ENCODE results near the gene MTF1.

Gene MTF1

GRCh38 chr1:37840711-37841110, 18.7 kb downstream of the MTF1 start:
- H3K9me3 ChIP-seq (ENCODE audit: control insufficient read depth in 5 of 5, low read length in 5 of 5) = no peaks in the 10 kb centered on the region
- H3K36me3 ChIP-seq (ENCODE audit: control insufficient read depth in 5 of 5, insufficient read depth in 5 of 5, low read length in 5 of 5) = peaks cover 25 to 48% (median 32%) of the 10 kb centered on the region in 5 donors
- H3K4me1 ChIP-seq (ENCODE audit: control insufficient read depth in 5 of 5, insufficient read depth in 5 of 5, low read length in 5 of 5) = peaks cover 0 to 5% (median 0%) of the 10 kb centered on the region in 5 donors
- H3K27ac ChIP-seq (ENCODE audit: low read depth, low read length) = no peak overlapping the region
- H3K4me3 ChIP-seq (ENCODE audit: low read depth in 1 of 5, low read length in 5 of 5) = no peak overlapping the region
- no peaks in the 10 kb centered on the region for H3K27me3 ChIP-seq (ENCODE audit: control insufficient read depth in 5 of 5, insufficient read depth in 4 of 5, low read length in 5 of 5)
- no peak overlapping the region for H3K9ac ChIP-seq (ENCODE audit: low read length in 5 of 5)

DNA sequence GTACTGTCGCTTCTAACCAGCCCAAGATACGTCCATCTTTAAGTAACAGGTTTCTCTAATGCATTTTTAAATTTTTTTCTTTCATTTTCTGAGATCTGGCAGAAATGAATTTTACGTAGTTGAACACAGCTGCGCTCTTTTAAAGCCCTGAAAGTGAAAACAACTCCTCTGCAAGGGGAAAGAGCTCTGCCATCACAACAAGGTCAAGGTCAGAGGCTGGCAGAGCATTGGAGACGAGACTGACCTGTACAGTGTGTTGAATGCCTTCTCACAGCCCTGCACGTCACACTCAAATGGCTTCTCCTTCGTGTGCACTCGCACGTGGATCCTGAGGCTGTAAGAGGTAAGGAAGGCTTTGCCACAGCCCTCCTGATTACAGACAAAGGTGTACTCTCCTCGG, 19.7 kb downstream of the MTF1 start:
- H3K4me1 ChIP-seq (ENCODE audit: control insufficient read depth in 5 of 5, insufficient read depth in 5 of 5, low read length in 5 of 5) = peaks cover 0 to 5% (median 0%) of the 10 kb centered on the region in 5 donors
- H3K9me3 ChIP-seq (ENCODE audit: control insufficient read depth in 5 of 5, low read length in 5 of 5) = no peaks in the 10 kb centered on the region
- H3K9ac ChIP-seq (ENCODE audit: low read length in 5 of 5) = no peak overlapping the region
- no peak overlapping the region for H3K27ac ChIP-seq (ENCODE audit: low read depth, low read length)
- peaks cover 35 to 58% (median 41%) of the 10 kb centered on the region in 5 donors for H3K36me3 ChIP-seq (ENCODE audit: control insufficient read depth in 5 of 5, insufficient read depth in 5 of 5, low read length in 5 of 5)
- no peak overlapping the region for H3K4me3 ChIP-seq (ENCODE audit: low read depth in 1 of 5, low read length in 5 of 5)
- H3K27me3 ChIP-seq (ENCODE audit: control insufficient read depth in 5 of 5, insufficient read depth in 4 of 5, low read length in 5 of 5) = no peaks in the 10 kb centered on the region

- Histone ChIP-seq H3K4me1 (ENCODE audit: control insufficient read depth in 5 of 5, insufficient read depth in 5 of 5, low read length in 5 of 5) (peaks cover 0 to 5% (median 0%) of the 10 kb centered on the region in 5 donors), H3K9me3 (ENCODE audit: control insufficient read depth in 5 of 5, low read length in 5 of 5) (no peaks in the 10 kb centered on the region), H3K27ac (ENCODE audit: low read depth, low read length) (no peak overlapping the region), H3K36me3 (ENCODE audit: control insufficient read depth in 5 of 5, insufficient read depth in 5 of 5, low read length in 5 of 5) (peaks cover 50 to 82% (median 59%) of the 10 kb centered on the region in 5 donors), H3K9ac (ENCODE audit: low read length in 5 of 5) (no peak overlapping the region), H3K27me3 (ENCODE audit: control insufficient read depth in 5 of 5, insufficient read depth in 4 of 5, low read length in 5 of 5) (no peaks in the 10 kb centered on the region), H3K4me3 (ENCODE audit: low read depth in 1 of 5, low read length in 5 of 5) (no peak overlapping the region)
Measured at GRCh38 chr1:37836788-37837187, 22.6 kb downstream of the MTF1 start.

DNA sequence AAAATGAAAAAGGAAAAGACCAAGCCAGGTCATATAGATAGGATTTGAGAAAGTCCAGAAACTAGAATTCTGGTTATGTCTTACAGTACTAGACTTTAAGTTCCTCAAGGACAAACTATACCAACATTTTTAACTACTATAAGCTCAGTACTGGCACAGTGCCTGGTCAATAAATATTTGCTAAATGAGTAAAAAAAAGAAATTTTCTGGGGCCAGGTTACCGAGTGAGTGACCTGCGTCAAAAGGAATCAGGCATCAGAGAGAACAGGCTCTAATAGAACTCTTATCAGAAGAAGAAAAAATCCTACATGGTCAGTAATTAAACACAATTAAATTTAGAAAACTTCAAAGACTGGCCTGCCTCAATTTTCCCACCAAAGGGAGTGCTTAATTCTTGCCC, 27.6 kb downstream of the MTF1 start:
- no peak overlapping the region for H3K9ac ChIP-seq (ENCODE audit: low read length in 5 of 5)
- H3K27ac ChIP-seq (ENCODE audit: low read depth, low read length) = no peak overlapping the region
- no peak overlapping the region for H3K4me3 ChIP-seq (ENCODE audit: low read depth in 1 of 5, low read length in 5 of 5)
- no peaks in the 10 kb centered on the region for H3K27me3 ChIP-seq (ENCODE audit: control insufficient read depth in 5 of 5, insufficient read depth in 4 of 5, low read length in 5 of 5)
- H3K4me1 ChIP-seq (ENCODE audit: control insufficient read depth in 5 of 5, insufficient read depth in 5 of 5, low read length in 5 of 5) = no peaks in the 10 kb centered on the region
- no peaks in the 10 kb centered on the region for H3K9me3 ChIP-seq (ENCODE audit: control insufficient read depth in 5 of 5, low read length in 5 of 5)
- H3K36me3 ChIP-seq (ENCODE audit: control insufficient read depth in 5 of 5, insufficient read depth in 5 of 5, low read length in 5 of 5) = peaks cover 44 to 75% (median 58%) of the 10 kb centered on the region in 5 donors

- H3K27me3 ChIP-seq (ENCODE audit: control insufficient read depth in 5 of 5, insufficient read depth in 4 of 5, low read length in 5 of 5) = no peaks in the 10 kb centered on the region
- no peaks in the 10 kb centered on the region for H3K4me1 ChIP-seq (ENCODE audit: control insufficient read depth in 5 of 5, insufficient read depth in 5 of 5, low read length in 5 of 5)
- H3K27ac ChIP-seq (ENCODE audit: low read depth, low read length) = no peak overlapping the region
- H3K4me3 ChIP-seq (ENCODE audit: low read depth in 1 of 5, low read length in 5 of 5) = no peak overlapping the region
- no peak overlapping the region for H3K9ac ChIP-seq (ENCODE audit: low read length in 5 of 5)
- no peaks in the 10 kb centered on the region for H3K9me3 ChIP-seq (ENCODE audit: control insufficient read depth in 5 of 5, low read length in 5 of 5)
- peaks cover 41 to 75% (median 57%) of the 10 kb centered on the region in 5 donors for H3K36me3 ChIP-seq (ENCODE audit: control insufficient read depth in 5 of 5, insufficient read depth in 5 of 5, low read length in 5 of 5)
Measured at GRCh38 chr1:37831109-37831508, 28.3 kb downstream of the MTF1 start.

DNA sequence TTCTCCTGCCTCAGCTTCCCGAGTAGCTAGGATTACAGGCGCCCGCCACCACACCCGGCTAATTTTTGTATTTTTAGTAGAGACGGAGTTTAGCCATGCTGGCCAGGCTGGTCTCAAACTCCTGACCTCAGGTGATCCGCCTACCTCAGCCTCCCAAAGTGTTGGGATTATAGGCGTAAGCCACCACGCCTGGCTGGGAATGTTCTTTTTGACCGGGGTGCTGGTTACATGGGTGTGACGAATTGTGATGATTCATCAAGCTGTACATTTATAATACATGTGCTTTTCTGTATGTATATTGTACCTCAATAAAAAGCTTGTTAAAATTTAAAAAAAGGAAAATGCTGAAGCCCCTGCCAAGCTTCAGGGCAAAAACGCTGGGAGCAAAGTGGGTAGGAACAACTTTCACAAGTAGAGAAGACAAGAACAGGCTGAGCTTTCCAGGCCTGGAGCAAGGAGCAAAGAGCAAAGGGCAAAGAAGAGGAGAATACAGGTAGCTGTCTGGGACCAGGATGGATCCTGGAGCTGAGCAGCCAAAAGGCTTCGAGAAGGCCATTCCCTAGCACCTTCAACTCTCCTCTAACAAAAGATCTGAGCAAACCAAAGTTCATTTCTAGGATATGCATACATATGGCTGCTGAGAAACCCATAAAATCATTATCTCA, 30.9 kb downstream of the MTF1 start:
- Histone ChIP-seq H3K27me3 (ENCODE audit: control insufficient read depth in 5 of 5, insufficient read depth in 4 of 5, low read length in 5 of 5) (no peaks in the 10 kb centered on the region), H3K9ac (ENCODE audit: low read length in 5 of 5) (no peak overlapping the region), H3K4me3 (ENCODE audit: low read depth in 1 of 5, low read length in 5 of 5) (no peak overlapping the region), H3K4me1 (ENCODE audit: control insufficient read depth in 5 of 5, insufficient read depth in 5 of 5, low read length in 5 of 5) (peaks cover 0 to 3% (median 0%) of the 10 kb centered on the region in 5 donors), H3K27ac (ENCODE audit: low read depth, low read length) (no peak overlapping the region), H3K36me3 (ENCODE audit: control insufficient read depth in 5 of 5, insufficient read depth in 5 of 5, low read length in 5 of 5) (peaks cover 25 to 65% (median 37%) of the 10 kb centered on the region in 5 donors), H3K9me3 (ENCODE audit: control insufficient read depth in 5 of 5, low read length in 5 of 5) (no peaks in the 10 kb centered on the region)

DNA sequence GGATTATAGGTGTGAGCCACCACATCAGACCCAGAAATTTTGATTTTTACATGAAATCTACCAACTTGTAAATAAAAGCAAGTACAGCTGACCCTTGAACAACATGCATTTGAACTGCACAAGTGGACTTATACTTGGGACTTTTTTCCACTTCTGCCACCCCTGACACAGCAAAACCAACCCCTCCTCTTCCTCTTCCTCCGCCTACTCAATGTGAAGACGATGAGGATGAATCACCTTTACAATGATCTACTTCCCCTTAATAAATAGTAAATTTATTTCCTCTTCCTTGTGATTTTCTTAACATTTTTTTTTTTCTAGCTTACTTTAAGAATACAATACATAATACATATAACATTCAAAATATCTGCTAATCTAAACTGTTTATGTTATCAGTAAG, 33.9 kb downstream of the MTF1 start:
- Histone ChIP-seq H3K4me3 (ENCODE audit: low read depth in 1 of 5, low read length in 5 of 5) (no peak overlapping the region), H3K27me3 (ENCODE audit: control insufficient read depth in 5 of 5, insufficient read depth in 4 of 5, low read length in 5 of 5) (no peaks in the 10 kb centered on the region), H3K36me3 (ENCODE audit: control insufficient read depth in 5 of 5, insufficient read depth in 5 of 5, low read length in 5 of 5) (peaks cover 17 to 64% (median 38%) of the 10 kb centered on the region in 5 donors), H3K9me3 (ENCODE audit: control insufficient read depth in 5 of 5, low read length in 5 of 5) (no peaks in the 10 kb centered on the region), H3K27ac (ENCODE audit: low read depth, low read length) (no peak overlapping the region), H3K9ac (ENCODE audit: low read length in 5 of 5) (no peak overlapping the region), H3K4me1 (ENCODE audit: control insufficient read depth in 5 of 5, insufficient read depth in 5 of 5, low read length in 5 of 5) (peaks cover 0 to 3% (median 0%) of the 10 kb centered on the region in 5 donors)

DNA sequence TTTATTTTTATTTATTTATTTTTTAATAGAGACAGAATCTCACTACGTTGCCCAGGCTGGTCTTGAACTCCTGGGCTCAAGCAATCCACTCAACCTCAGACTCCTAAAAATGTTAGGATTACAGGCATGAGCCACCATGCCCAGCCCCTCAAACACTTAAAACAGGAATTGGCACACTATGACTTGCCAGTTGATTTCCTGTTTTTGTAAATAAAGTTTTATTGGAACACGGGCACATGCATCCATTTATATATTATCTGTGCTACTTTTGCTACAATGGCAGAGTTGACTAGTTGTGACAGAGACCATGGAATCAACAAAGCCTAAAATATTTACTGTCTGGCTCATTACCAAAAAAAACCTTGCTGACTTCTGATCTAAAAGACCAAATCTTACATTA, 35.4 kb downstream of the MTF1 start:
- Histone ChIP-seq H3K4me3 (ENCODE audit: low read depth in 1 of 5, low read length in 5 of 5) (no peak overlapping the region), H3K4me1 (ENCODE audit: control insufficient read depth in 5 of 5, insufficient read depth in 5 of 5, low read length in 5 of 5) (peaks cover 0 to 3% (median 0%) of the 10 kb centered on the region in 5 donors), H3K36me3 (ENCODE audit: control insufficient read depth in 5 of 5, insufficient read depth in 5 of 5, low read length in 5 of 5) (peaks cover 13 to 66% (median 41%) of the 10 kb centered on the region in 5 donors), H3K9ac (ENCODE audit: low read length in 5 of 5) (no peak overlapping the region), H3K27me3 (ENCODE audit: control insufficient read depth in 5 of 5, insufficient read depth in 4 of 5, low read length in 5 of 5) (no peaks in the 10 kb centered on the region), H3K27ac (ENCODE audit: low read depth, low read length) (no peak overlapping the region), H3K9me3 (ENCODE audit: control insufficient read depth in 5 of 5, low read length in 5 of 5) (no peaks in the 10 kb centered on the region)

- no peak overlapping the region for H3K4me3 ChIP-seq (ENCODE audit: low read depth in 1 of 5, low read length in 5 of 5)
- H3K9me3 ChIP-seq (ENCODE audit: control insufficient read depth in 5 of 5, low read length in 5 of 5) = no peaks in the 10 kb centered on the region
- no peak overlapping the region for H3K9ac ChIP-seq (ENCODE audit: low read length in 5 of 5)
- H3K27me3 ChIP-seq (ENCODE audit: control insufficient read depth in 5 of 5, insufficient read depth in 4 of 5, low read length in 5 of 5) = no peaks in the 10 kb centered on the region
- H3K36me3 ChIP-seq (ENCODE audit: control insufficient read depth in 5 of 5, insufficient read depth in 5 of 5, low read length in 5 of 5) = peaks cover 13 to 63% (median 37%) of the 10 kb centered on the region in 5 donors
- H3K27ac ChIP-seq (ENCODE audit: low read depth, low read length) = no peak overlapping the region
- H3K4me1 ChIP-seq (ENCODE audit: control insufficient read depth in 5 of 5, insufficient read depth in 5 of 5, low read length in 5 of 5) = peaks cover 0 to 3% (median 0%) of the 10 kb centered on the region in 5 donors
Measured at GRCh38 chr1:37822906-37823815, 36.2 kb downstream of the MTF1 start.

- Histone ChIP-seq H3K36me3 (ENCODE audit: control insufficient read depth in 5 of 5, insufficient read depth in 5 of 5, low read length in 5 of 5) (peaks cover 13 to 73% (median 42%) of the 10 kb centered on the region in 5 donors), H3K27me3 (ENCODE audit: control insufficient read depth in 5 of 5, insufficient read depth in 4 of 5, low read length in 5 of 5) (no peaks in the 10 kb centered on the region), H3K4me1 (ENCODE audit: control insufficient read depth in 5 of 5, insufficient read depth in 5 of 5, low read length in 5 of 5) (peaks cover 0 to 9% (median 3%) of the 10 kb centered on the region in 5 donors), H3K4me3 (ENCODE audit: low read depth in 1 of 5, low read length in 5 of 5) (no peak overlapping the region), H3K9ac (ENCODE audit: low read length in 5 of 5) (no peak overlapping the region), H3K9me3 (ENCODE audit: control insufficient read depth in 5 of 5, low read length in 5 of 5) (no peaks in the 10 kb centered on the region), H3K27ac (ENCODE audit: low read depth, low read length) (no peak overlapping the region)
Measured at GRCh38 chr1:37821481-37821880, 37.9 kb downstream of the MTF1 start.

Measured in subcutaneous abdominal adipose tissue (tissue), 5 donors.